SU-DHL-6 (cell line): ENCODE data around the gene MFN2.

Source experiments
- EZH2phosphoT487 ChIP-seq: fragments of 200-600 bp; sonication (generic), shearing (Covaris generic); conservative IDR thresholded peaks from 2 replicates; pipeline ENCODE4 v1.6.1; 2018; ENCODE audit warnings: mild to moderate bottlenecking, antibody characterized with exemption, low read length, moderate library complexity, mixed read lengths
- TF ChIP-seq, protein P1 (sequence below): fragments of 200-600 bp; sonication (generic); IDR thresholded peaks from one replicate; pipeline ENCODE4 v1.5.1; 2017; ENCODE audit warnings: antibody characterized with exemption, mild to moderate bottlenecking, low read length, moderate library complexity; ENCODE audit not compliant: insufficient read depth, poor library complexity, severe bottlenecking

DNA sequence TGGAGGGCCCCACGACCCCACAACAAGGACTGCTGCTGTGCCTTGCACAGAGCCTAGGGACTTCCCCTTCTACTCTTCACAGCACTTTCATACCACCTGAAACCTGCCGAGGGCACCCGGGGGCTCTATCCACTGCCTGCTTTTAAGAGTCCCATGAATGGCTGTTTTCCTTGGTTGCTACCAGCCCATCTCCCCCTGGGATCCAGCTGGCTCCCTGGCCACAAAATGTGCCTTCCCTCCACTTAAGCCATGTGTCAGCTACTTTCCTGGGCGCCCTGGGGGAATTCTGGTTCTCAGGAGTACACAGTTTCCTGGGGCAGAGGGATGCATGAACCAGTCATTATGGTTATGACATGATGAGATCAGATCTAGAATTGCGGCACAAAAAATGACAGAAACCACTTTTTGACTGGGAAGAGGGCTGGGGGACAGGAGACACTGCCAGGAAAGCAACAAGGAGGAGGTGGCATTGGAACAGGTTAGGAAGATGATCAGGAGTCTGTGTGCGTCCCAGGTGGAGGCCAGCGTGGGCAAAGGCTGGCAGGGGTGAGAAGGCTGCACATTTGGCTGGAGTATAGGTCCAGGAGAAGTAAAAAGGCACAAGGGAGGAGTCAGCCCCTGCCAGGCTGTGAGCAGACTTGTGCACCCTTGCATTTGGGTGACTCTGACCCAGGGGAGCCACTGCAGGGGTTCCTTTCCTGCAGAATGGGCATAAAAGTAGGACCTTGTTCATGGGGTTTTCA, 79.6 kb downstream of the MFN2 start:
- TF ChIP-seq, protein P1, sequence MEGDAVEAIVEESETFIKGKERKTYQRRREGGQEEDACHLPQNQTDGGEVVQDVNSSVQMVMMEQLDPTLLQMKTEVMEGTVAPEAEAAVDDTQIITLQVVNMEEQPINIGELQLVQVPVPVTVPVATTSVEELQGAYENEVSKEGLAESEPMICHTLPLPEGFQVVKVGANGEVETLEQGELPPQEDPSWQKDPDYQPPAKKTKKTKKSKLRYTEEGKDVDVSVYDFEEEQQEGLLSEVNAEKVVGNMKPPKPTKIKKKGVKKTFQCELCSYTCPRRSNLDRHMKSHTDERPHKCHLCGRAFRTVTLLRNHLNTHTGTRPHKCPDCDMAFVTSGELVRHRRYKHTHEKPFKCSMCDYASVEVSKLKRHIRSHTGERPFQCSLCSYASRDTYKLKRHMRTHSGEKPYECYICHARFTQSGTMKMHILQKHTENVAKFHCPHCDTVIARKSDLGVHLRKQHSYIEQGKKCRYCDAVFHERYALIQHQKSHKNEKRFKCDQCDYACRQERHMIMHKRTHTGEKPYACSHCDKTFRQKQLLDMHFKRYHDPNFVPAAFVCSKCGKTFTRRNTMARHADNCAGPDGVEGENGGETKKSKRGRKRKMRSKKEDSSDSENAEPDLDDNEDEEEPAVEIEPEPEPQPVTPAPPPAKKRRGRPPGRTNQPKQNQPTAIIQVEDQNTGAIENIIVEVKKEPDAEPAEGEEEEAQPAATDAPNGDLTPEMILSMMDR, result no peak
- no peak for TF ChIP-seq EZH2phosphoT487
